Panc1 (cell line): ENCODE results near the gene CCDC102A.

Experiments
- SIN3A ChIP-seq: IDR thresholded peaks from 2 replicates; pipeline ENCODE4 v1.6.1; 2012; ENCODE audit warnings: low read depth, mild to moderate bottlenecking, low read length, moderate library complexity, borderline replicate concordance; ENCODE audit not compliant: insufficient read depth
- TF ChIP-seq, protein P1 (sequence below): fragments of 450-650 bp; IDR thresholded peaks from 2 replicates; pipeline ENCODE4 v1.5.1; 2017; ENCODE audit warnings: mild to moderate bottlenecking

DNA sequence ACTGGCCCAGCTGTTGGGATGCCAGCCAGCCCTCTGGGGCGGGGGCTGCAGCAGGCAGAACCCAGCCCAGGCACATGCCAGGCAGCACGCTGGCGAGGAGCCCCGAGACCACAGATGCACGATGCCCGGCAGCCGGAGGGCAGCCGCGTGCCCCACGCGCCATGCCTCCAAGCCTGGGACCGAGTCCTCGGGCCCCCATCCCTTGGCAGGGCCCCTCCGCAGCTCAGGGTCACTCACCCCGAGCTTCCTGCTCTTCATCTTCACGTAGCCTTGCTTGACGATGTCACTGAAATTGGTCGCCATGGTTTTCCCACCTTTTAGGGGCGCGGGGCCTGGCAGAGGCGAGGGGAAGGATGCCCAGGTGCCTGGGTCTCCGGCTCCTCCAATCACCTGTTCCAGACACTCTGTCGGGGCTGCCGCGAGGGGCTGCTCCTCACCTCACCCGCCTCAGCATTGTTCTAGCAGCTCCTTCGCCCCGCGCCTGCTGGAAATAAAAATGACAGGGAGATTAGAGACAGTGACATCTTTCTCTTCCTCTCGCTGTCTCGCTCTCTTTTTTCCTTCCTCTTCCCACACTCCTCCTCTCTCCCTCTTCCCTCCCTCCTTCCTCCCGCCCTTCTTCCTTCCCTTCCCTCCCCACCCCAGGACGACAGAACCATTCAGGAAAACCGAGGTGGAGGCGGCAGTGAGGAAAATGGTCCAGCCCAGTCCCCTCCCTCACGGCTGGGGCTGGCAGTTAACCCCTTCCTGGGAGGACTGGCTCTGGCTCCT is 57.0 kb downstream of the CCDC102A start:
- TF ChIP-seq, protein P1, sequence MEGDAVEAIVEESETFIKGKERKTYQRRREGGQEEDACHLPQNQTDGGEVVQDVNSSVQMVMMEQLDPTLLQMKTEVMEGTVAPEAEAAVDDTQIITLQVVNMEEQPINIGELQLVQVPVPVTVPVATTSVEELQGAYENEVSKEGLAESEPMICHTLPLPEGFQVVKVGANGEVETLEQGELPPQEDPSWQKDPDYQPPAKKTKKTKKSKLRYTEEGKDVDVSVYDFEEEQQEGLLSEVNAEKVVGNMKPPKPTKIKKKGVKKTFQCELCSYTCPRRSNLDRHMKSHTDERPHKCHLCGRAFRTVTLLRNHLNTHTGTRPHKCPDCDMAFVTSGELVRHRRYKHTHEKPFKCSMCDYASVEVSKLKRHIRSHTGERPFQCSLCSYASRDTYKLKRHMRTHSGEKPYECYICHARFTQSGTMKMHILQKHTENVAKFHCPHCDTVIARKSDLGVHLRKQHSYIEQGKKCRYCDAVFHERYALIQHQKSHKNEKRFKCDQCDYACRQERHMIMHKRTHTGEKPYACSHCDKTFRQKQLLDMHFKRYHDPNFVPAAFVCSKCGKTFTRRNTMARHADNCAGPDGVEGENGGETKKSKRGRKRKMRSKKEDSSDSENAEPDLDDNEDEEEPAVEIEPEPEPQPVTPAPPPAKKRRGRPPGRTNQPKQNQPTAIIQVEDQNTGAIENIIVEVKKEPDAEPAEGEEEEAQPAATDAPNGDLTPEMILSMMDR, result no peak
- TF ChIP-seq SIN3A, result no peak
